Karpas-422 (cell line): ENCODE data around the gene ATRN. TPM values are rescaled to one million over a fixed set of nuclear protein-coding genes. Genes with fewer than 3 reads are reported as not detected.

Source experiments
- DNase-seq: peaks from one replicate; pipeline ENCODE4 v3.0.0-alpha.2; 2015
- H2AFZ ChIP-seq: fragments of 200-600 bp; sonication (generic); 2 replicates; pipeline ENCODE4 v1.6.1; 2014; ENCODE audit warnings: antibody characterized with exemption, low read length, mixed read lengths
- H3K27ac ChIP-seq: fragments of 200-600 bp; sonication (generic); 2 replicates; pipeline ENCODE4 v1.5.1; 2014; ENCODE audit warnings: mild to moderate bottlenecking, low read length, moderate library complexity
- H3K27me3 ChIP-seq: fragments of 200-600 bp; sonication (generic); 2 replicates; pipeline ENCODE4 v1.6.1; 2014; ENCODE audit warnings: low read length, mixed read lengths
- H3K36me3 ChIP-seq: fragments of 200-600 bp; sonication (generic); 2 replicates; pipeline ENCODE4 v1.6.1; 2014; ENCODE audit warnings: low read length, mixed read lengths; ENCODE audit not compliant: insufficient read depth
- H3K4me1 ChIP-seq: fragments of 200-600 bp; sonication (generic); 2 replicates; pipeline ENCODE4 v1.6.1; 2014; ENCODE audit warnings: mild to moderate bottlenecking, low read length, mixed read lengths
- H3K4me2 ChIP-seq: fragments of 200-600 bp; sonication (generic); 2 replicates; pipeline ENCODE4 v1.6.1; 2014; ENCODE audit warnings: low read length, low read depth, mild to moderate bottlenecking; ENCODE audit not compliant: poor library complexity, severe bottlenecking
- H3K4me3 ChIP-seq: fragments of 200-600 bp; sonication (generic); 2 replicates; pipeline ENCODE4 v1.5.1; 2014; ENCODE audit warnings: mild to moderate bottlenecking, antibody characterized with exemption, low read length, mixed read lengths
- H3K79me2 ChIP-seq: fragments of 200-600 bp; sonication (generic); 2 replicates; pipeline ENCODE4 v1.6.1; 2014; ENCODE audit warnings: mild to moderate bottlenecking, low read length, mixed read lengths
- H3K9ac ChIP-seq: fragments of 200-600 bp; sonication (generic); 2 replicates; pipeline ENCODE4 v1.6.0; 2014; ENCODE audit warnings: low read length
- H3K9me2 ChIP-seq: fragments of 200-600 bp; sonication (generic), shearing (Covaris generic); replicated peaks from 2 replicates; pipeline ENCODE4 v1.6.0; 2014; ENCODE audit warnings: mild to moderate bottlenecking, low read length, moderate library complexity; ENCODE audit not compliant: insufficient read depth
- H3K9me3 ChIP-seq: fragments of 300-700, 200-600 bp; sonication (generic); 2 replicates; pipeline ENCODE4 v1.6.1; 2014; ENCODE audit warnings: low read length, mixed read lengths
- H4K20me1 ChIP-seq: fragments of 200-600 bp; sonication (generic); 2 replicates; pipeline ENCODE4 v1.6.1; 2014; ENCODE audit warnings: mild to moderate bottlenecking, antibody characterized with exemption, low read length, low read depth; ENCODE audit not compliant: insufficient read depth
- small RNA-seq: library from RNA; depleted of rRNA; stranded (forward); fragments of <200 nt; gene quantifications from one replicate; pipeline ENCODE3, GENCODE V24; 2014
- total RNA-seq: library from RNA; depleted of rRNA; stranded (reverse); fragments of >200 nt; shearing (Covaris generic); gene quantifications from 2 replicates; pipeline ENCODE4 v1.2.3, GENCODE V29; 2014; ENCODE audit warnings: low replicate concordance; rRNA removed

ATRN gene
- total RNA-seq, 1 experiment from 2014 or later, result 8.2 TPM

DNA sequence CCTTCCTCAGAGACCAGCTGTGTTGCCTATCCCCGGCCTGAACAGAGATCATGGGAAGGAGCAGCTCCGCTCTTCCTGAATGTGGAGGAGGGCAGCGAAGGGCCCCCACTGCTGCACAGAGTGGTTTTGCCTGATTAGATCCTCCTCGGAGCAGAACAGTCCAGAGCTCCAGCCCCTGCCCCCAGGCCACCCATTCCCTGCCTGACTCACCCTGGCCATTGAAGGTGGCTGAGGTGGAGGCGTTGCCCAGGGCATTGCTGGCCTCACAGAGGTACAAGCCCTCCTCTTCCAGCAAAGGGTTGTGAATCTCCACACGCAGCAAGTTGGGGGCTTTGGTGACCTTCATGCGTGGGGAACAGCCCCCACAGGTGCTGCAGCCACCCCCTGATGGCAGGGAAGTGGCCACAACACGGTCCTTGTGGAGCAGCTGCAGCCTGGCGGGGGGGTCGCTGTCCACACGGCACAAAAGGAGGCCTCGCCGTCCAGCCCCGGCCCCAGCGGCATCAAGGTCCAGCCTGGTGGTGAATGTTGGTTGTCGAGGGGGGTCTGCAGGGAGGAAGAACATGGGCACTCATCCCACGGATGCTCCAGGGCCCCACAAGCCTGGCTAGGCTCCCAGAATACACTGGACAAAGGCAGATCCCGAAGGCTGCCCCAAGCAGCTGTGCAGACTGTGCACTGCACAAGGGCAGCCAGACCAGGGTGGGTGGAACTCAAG is 226.9 kb downstream of the ATRN start:
- Histone ChIP-seq H3K27ac (no peak overlapping the region), H3K27me3 (no peaks in the 10 kb centered on the region)

DNA sequence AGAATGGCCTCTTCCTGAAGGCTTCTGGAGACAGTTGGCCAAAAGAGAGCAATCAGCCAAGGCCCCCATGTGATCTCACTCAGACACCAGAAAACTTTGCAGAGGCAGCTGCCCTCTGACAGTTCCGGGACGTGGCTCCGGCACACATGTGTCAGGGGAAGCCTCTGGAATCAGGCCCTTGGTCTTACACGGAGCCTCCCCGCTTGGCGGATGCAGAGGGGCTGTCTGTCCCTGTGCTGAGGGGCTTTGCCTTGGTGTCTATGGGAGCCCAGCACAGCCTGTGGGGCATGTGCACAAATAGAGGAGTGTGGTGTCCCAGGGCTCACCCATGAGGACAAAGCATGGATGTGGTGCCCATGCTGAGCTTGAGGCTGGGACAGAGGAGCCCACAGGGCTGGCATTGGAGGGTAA is 227.8 kb downstream of the ATRN start:
- no peak overlapping the region for H3K27ac ChIP-seq
- DNase-seq, result no peak
- no peak overlapping the region for H3K4me3 ChIP-seq
- H3K4me1 ChIP-seq, result no peaks in the 10 kb centered on the region
- H3K27me3 ChIP-seq, result no peaks in the 10 kb centered on the region
- no peaks in the 10 kb centered on the region for H3K79me2 ChIP-seq
- no peaks in the 10 kb centered on the region for H4K20me1 ChIP-seq
- H3K36me3 ChIP-seq, result no peaks in the 10 kb centered on the region
- H2AFZ ChIP-seq, result no peak overlapping the region
- no peak overlapping the region for H3K4me2 ChIP-seq
- no peaks in the 10 kb centered on the region for H3K9me2 ChIP-seq
- no peak overlapping the region for H3K9ac ChIP-seq
- peaks cover 4% of the 10 kb centered on the region; the same call in 1 of the 2 replicates for H3K9me3 ChIP-seq

More for the DNA sequence above, 226.9 kb downstream of the ATRN start:
- Histone ChIP-seq H4K20me1 (no peaks in the 10 kb centered on the region), H3K9ac (no peak overlapping the region), H3K79me2 (no peaks in the 10 kb centered on the region), H3K36me3 (no peaks in the 10 kb centered on the region), H3K4me1 (no peaks in the 10 kb centered on the region), H3K9me3 (peaks cover 4% of the 10 kb centered on the region; the same call in 1 of the 2 replicates), H2AFZ (no peak overlapping the region), H3K4me3 (no peak overlapping the region), H3K4me2 (no peak overlapping the region), H3K9me2 (no peaks in the 10 kb centered on the region)
- DNase-seq, result no peak

DNA sequence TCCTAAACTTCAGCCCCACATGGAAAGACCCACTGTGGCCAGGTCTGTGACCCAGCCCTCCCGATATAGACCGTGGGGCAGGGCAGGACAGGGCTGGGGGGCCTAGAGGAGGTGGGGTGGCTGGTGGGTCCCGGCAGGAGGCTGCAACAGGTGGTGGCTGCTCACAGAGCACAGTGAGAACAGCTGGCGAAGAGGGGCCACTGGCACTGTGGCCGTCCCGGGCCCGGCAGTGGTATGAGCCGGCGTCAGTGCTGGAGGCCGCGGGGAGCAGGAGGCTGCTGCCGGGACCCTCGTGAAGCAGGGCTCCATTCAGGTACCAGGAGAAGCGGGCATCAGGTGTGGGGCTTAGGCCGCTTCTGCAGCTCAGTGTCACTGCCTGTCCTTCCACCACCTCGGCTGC is 228.2 kb downstream of the ATRN start:
- no peaks in the 10 kb centered on the region for H3K36me3 ChIP-seq

More for the DNA sequence above, 228.2 kb downstream of the ATRN start:
- H3K4me2 ChIP-seq, result no peak overlapping the region
- no peak overlapping the region for H3K4me3 ChIP-seq
- no peak overlapping the region for H3K27ac ChIP-seq
- H3K9me2 ChIP-seq, result no peaks in the 10 kb centered on the region
- H4K20me1 ChIP-seq, result no peaks in the 10 kb centered on the region
- no peaks in the 10 kb centered on the region for H3K27me3 ChIP-seq
- DNase-seq, result no peak
- H2AFZ ChIP-seq, result no peak overlapping the region
- H3K79me2 ChIP-seq, result no peaks in the 10 kb centered on the region
- no peaks in the 10 kb centered on the region for H3K4me1 ChIP-seq
- peaks cover 4% of the 10 kb centered on the region; the same call in 1 of the 2 replicates for H3K9me3 ChIP-seq
- H3K9ac ChIP-seq, result no peak overlapping the region

Small RNAs within 50 kb of the gene (small RNA-seq; reads per million reads assigned to genes)
- gene AL353193.1, result not detected

Other genes starting within 250 kb of the ATRN start
- 0.36 and 0.60 TPM in 2 replicates for gene SLC4A11, start 231.8 kb upstream of the ATRN start, total RNA-seq
- not detected in 2 replicates for gene DNAAF9, start 63.3 kb upstream of the ATRN start, total RNA-seq
- gene GFRA4, start 192.4 kb downstream of the ATRN start, total RNA-seq, result not detected in 2 replicates
- gene ADAM33, start 211.0 kb downstream of the ATRN start, total RNA-seq, result not detected in 2 replicates
- gene SIGLEC1, start 241.6 kb downstream of the ATRN start, total RNA-seq, result not detected in 2 replicates